Measurements from ENCODE around the gene SAMD11. TPM values are rescaled to one million over a fixed set of nuclear protein-coding genes. Genes with fewer than 3 reads are reported as not detected.

The SAMD11 gene
- total RNA-seq, 2 donors from 2014 or later, result 2.1 to 2.3 TPM

DNA sequence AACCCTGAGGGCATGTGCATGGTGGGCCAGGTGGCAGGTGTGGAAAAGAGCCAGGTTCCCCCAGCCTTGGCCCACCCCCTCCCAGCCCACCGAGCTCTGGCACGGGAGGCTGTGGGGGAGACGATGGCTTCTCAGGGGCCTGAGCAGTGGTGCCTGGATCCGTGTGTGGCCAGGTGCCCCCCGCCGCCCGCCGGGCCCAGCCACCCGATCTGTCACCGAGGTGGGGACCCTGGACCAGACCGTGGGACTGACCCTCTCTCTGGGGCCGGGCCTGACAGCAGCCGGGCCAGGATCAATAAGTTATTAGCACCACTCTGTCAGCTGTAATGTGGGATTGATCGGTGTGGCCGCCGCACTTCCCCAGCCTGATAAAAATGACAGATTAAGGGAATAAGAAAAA, 13.8 kb downstream of the SAMD11 start:
- no peak for DNase-seq
- TF ChIP-seq, protein P1, sequence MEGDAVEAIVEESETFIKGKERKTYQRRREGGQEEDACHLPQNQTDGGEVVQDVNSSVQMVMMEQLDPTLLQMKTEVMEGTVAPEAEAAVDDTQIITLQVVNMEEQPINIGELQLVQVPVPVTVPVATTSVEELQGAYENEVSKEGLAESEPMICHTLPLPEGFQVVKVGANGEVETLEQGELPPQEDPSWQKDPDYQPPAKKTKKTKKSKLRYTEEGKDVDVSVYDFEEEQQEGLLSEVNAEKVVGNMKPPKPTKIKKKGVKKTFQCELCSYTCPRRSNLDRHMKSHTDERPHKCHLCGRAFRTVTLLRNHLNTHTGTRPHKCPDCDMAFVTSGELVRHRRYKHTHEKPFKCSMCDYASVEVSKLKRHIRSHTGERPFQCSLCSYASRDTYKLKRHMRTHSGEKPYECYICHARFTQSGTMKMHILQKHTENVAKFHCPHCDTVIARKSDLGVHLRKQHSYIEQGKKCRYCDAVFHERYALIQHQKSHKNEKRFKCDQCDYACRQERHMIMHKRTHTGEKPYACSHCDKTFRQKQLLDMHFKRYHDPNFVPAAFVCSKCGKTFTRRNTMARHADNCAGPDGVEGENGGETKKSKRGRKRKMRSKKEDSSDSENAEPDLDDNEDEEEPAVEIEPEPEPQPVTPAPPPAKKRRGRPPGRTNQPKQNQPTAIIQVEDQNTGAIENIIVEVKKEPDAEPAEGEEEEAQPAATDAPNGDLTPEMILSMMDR (IDR thresholded peaks at IDR 0.05), result no peak
- TF ChIP-seq POLR2A (IDR thresholded peaks at IDR 0.05), result no peak
- Histone ChIP-seq H3K27ac (no peak overlapping the region), H3K27me3 (peaks cover 0 to 44% of the 10 kb centered on the region in 2 donors), H3K36me3 (replicated peaks in 1 of 2; ENCODE audit: insufficient read depth in 1 of 2, low read depth in 2 of 2) (no peaks in the 10 kb centered on the region), H3K9me3 (no peaks in the 10 kb centered on the region), H3K4me1 (peaks cover 42% of the 10 kb centered on the region), H3K4me3 (no peak overlapping the region)
- ATAC-seq, result no peak
- intact Hi-C loops (cut with DNase I), result no loop called here
- 47 to 65% methylated on average over 9 to 16 of the region's 16 CpGs for WGBS, 2 donors

DNA sequence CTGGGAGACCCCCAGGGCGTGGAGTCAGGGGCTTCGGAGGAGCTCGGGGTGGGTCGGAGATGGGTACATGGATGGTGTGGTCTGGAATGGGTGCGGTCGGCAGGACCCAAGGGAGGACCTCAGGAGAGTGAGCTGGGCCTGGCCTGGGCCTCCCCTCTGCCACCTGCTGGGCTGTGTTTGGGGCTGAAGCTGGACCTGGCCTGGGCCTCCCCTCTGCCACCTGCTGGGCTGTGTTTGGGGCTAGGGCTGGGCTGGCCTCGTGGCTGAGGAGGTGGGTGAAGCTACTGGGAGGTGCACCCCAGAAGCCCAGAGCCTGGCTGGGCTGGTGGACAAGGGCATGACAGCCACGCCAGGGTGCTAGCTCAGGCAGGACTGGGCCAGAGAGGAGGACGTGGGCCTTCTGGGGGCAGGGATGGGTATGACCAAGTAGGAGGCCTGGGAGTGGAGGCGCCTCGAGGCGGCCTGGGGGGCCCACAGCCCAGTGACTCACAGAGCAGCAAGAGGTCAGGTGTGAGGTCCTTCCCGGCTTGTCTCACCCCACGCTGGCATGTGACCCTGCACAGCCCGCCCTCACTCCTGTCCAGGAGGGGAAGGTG, 14.5 kb downstream of the SAMD11 start:
- 30 to 45% methylated on average over 9 to 15 of the region's 15 CpGs for WGBS, 2 donors
- peaks cover 49% of the 10 kb centered on the region for H3K4me1 ChIP-seq
- peak; percentile 63 for ATAC-seq

DNA sequence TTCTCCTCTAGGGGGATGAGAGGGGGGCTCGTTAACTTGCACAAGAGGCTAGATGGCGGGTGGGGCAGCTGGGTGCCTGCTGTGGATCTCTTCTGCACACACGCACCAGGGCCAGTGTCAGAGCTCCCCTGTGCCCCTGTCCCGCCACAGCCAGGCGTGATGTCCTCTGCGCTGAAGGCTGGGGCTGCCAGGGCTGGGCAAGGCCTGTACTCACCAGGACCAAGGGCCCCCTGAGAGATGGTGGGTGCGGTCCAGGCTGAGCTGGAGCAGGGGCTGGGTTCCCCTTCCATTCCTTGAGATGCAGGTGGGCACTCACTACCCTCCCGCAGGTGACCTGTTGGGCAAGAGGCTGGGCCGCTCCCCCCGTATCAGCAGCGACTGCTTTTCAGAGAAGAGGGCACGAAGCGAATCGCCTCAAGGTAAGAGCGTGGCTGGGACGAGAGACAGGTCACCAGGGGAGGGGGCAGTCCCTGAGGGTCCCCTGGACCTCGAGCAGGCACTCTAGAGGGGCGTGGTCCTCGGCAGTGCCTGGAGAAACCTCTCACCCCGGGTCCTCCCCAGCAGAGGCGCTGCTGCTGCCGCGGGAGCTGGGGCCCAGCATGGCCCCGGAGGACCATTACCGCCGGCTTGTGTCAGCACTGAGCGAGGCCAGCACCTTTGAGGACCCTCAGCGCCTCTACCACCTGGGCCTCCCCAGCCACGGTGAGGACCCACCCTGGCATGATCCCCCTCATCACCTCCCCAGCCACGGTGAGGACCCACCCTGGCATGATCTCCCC, 15.2 kb downstream of the SAMD11 start:
- TF ChIP-seq POLR2A (IDR thresholded peaks at IDR 0.05), result no peak
- TF ChIP-seq, protein P1 (IDR thresholded peaks at IDR 0.05), result no peak
- H3K4me1 ChIP-seq, result peaks cover 46% of the 10 kb centered on the region
- WGBS, 2 donors, result 45 to 70% methylated on average over 7 to 28 of the region's 30 CpGs
- no peaks in the 10 kb centered on the region for H3K9me3 ChIP-seq
- no peak for DNase-seq
- no peak overlapping the region for H3K27ac ChIP-seq
- H3K4me3 ChIP-seq, result no peak overlapping the region
- no peaks in the 10 kb centered on the region for H3K36me3 ChIP-seq (replicated peaks in 1 of 2; ENCODE audit: insufficient read depth in 1 of 2, low read depth in 2 of 2)
- intact Hi-C loops (cut with DNase I), result no loop called here
- H3K27me3 ChIP-seq, result peaks cover 0 to 42% of the 10 kb centered on the region in 2 donors
- ATAC-seq, result no peak

More for the DNA sequence above, 14.5 kb downstream of the SAMD11 start:
- intact Hi-C loops (cut with DNase I), result no loop called here
- no peaks in the 10 kb centered on the region for H3K9me3 ChIP-seq
- H3K4me3 ChIP-seq, result no peak overlapping the region
- no peak for TF ChIP-seq POLR2A (IDR thresholded peaks at IDR 0.05)
- TF ChIP-seq, protein P1 (IDR thresholded peaks at IDR 0.05), result peak; percentile 22 to 83 (median 75)
- peaks cover 0 to 47% of the 10 kb centered on the region in 2 donors for H3K27me3 ChIP-seq
- no peak overlapping the region for H3K27ac ChIP-seq
- H3K36me3 ChIP-seq (replicated peaks in 1 of 2; ENCODE audit: insufficient read depth in 1 of 2, low read depth in 2 of 2), result no peaks in the 10 kb centered on the region
- DNase-seq, result peak; percentile 65 to 76 (median 69)

DNA sequence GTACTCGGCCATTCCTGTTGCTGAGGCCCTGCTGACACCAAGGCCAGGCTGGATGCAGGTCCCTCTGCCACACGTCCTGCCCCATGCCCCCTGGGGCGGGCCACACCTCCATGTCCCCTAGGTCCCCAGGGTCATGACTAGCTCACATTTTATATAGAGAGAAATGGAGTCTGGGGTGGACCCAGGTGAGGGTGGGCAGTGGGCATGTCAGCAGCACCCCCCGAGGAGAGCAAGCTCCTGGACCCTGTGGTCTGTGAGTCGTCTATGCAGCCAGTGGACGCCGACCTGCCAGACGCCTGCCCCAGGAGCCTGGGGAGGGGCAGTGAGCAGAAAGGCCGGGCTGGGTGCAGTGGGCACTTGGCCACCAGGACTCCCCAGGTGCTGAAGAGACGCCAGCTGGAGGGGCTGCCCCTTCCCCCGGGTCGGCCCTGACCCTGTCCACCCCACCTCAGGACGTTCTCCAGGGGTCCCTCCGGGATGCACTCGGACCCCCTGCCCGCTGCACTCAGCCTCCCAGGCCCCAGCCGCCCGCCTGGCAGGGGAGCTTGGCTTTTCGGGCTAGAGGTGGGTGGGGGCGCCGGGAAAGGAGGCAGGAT, 15.9 kb downstream of the SAMD11 start:
- no peaks in the 10 kb centered on the region for H3K9me3 ChIP-seq
- peaks cover 46% of the 10 kb centered on the region for H3K4me1 ChIP-seq
- H3K27me3 ChIP-seq, result peaks cover 0 to 42% of the 10 kb centered on the region in 2 donors
- no peak overlapping the region for H3K4me3 ChIP-seq
- TF ChIP-seq, protein P1 (IDR thresholded peaks at IDR 0.05), result no peak
- TF ChIP-seq POLR2A (IDR thresholded peaks at IDR 0.05), result no peak
- WGBS, 2 donors, result 17 to 37% methylated on average over 5 to 20 of the region's 21 CpGs
- no peak overlapping the region for H3K27ac ChIP-seq
- intact Hi-C loops (cut with DNase I), result no loop called here
- ATAC-seq (no peak), DNase-seq (no peak)
- H3K36me3 ChIP-seq (replicated peaks in 1 of 2; ENCODE audit: insufficient read depth in 1 of 2, low read depth in 2 of 2), result no peaks in the 10 kb centered on the region
